ENCODE measurements around the gene SYN1. TPM values are rescaled to one million over a fixed set of nuclear protein-coding genes. Genes with fewer than 3 reads are reported as not detected.

Gene SYN1
- total and polyA plus RNA-seq, 10 donors, result 0.10 to 1.2 (median 0.61) TPM

DNA sequence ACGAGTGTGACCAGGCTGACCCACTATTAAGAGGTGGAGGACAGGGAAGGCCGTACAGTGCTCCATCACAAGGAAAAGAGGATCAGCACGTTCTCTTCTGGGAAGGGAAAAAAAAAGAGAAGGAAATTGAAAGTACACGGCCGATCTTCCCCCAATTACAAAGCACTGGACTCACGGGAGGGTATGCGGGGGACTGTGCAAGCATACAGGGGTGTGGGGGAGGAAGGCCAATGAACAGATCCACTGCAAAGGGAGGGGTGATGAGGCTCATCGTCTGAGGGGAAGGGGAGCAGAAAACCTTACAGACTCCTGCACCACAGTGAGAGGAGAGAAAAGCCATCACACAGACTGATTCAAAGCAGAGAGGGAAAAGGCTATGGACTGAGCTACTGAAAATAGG lies 29.6 kb upstream of the SYN1 start:
- H3K27me3 ChIP-seq (replicated peaks in 1 of 7), result no peaks in the 10 kb centered on the region
- H3K4me3 ChIP-seq, result peak overlapping the region in 5 of 8 donors; percentile 55 to 81 (median 60)
- H3K36me3 ChIP-seq, result peaks cover 0 to 28% (median 0%) of the 10 kb centered on the region in 6 donors
- no peak for DNase-seq
- 9 to 53% (median 20%) methylated on average over 8 of the region's 8 CpGs for WGBS, 5 donors
- peaks cover 0 to 45% (median 26%) of the 10 kb centered on the region in 6 donors for H3K4me1 ChIP-seq
- peak overlapping the region in 4 of 8 donors; percentile 90 to 93 (median 92) for H3K27ac ChIP-seq
- no peak for TF ChIP-seq POLR2A (IDR thresholded peaks at IDR 0.05)
- TF ChIP-seq, protein P1, sequence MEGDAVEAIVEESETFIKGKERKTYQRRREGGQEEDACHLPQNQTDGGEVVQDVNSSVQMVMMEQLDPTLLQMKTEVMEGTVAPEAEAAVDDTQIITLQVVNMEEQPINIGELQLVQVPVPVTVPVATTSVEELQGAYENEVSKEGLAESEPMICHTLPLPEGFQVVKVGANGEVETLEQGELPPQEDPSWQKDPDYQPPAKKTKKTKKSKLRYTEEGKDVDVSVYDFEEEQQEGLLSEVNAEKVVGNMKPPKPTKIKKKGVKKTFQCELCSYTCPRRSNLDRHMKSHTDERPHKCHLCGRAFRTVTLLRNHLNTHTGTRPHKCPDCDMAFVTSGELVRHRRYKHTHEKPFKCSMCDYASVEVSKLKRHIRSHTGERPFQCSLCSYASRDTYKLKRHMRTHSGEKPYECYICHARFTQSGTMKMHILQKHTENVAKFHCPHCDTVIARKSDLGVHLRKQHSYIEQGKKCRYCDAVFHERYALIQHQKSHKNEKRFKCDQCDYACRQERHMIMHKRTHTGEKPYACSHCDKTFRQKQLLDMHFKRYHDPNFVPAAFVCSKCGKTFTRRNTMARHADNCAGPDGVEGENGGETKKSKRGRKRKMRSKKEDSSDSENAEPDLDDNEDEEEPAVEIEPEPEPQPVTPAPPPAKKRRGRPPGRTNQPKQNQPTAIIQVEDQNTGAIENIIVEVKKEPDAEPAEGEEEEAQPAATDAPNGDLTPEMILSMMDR (IDR thresholded peaks at IDR 0.05 in 8 of 11, conservative IDR thresholded peaks at IDR 0.05 in 3 of 11), result no peak
- TF ChIP-seq POLR2AphosphoS5 (IDR thresholded peaks at IDR 0.05), result no peak
- no peaks in the 10 kb centered on the region for H3K9me3 ChIP-seq
- intact Hi-C loops (cut with DNase I; ENCODE audit: low total_unique reads), result no loop called here

DNA sequence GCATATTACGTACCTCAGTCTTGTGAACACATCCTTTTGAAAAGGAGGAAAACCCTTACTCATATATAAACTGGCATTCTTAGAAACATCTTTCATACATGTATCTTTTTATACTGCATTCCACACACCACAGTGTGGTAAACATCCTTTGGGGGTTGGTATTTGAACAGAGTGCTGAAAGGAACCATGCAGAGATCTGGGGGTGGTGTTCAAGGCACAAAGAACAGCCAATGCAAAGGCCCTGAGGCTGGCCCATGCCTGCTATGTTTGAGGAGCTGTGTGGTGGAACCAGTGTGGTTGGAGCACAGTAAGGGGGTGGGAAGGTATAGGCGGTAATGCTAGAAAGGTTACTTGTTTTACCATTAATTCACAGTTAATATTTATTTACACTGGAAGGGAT lies 28.7 kb upstream of the SYN1 start:
- intact Hi-C loops (cut with DNase I; ENCODE audit: low total_unique reads), result no loop called here
- Histone ChIP-seq H3K27ac (no peak overlapping the region), H3K9me3 (no peaks in the 10 kb centered on the region), H3K36me3 (peaks cover 0 to 19% (median 0%) of the 10 kb centered on the region in 6 donors), H3K27me3 (replicated peaks in 1 of 7) (no peaks in the 10 kb centered on the region), H3K4me3 (peak overlapping the region in 3 of 8 donors; percentile 1 to 81 (median 66)), H3K4me1 (peaks cover 0 to 54% (median 27%) of the 10 kb centered on the region in 6 donors)
- WGBS, 5 donors, result 75 to 94% (median 77%) methylated on average over 2 of the region's 2 CpGs
- DNase-seq, result no peak
- no peak for TF ChIP-seq POLR2A (IDR thresholded peaks at IDR 0.05)
- no peak for TF ChIP-seq POLR2AphosphoS5 (IDR thresholded peaks at IDR 0.05)
- TF ChIP-seq, protein P1 (IDR thresholded peaks at IDR 0.05 in 8 of 11, conservative IDR thresholded peaks at IDR 0.05 in 3 of 11), result no peak

DNA sequence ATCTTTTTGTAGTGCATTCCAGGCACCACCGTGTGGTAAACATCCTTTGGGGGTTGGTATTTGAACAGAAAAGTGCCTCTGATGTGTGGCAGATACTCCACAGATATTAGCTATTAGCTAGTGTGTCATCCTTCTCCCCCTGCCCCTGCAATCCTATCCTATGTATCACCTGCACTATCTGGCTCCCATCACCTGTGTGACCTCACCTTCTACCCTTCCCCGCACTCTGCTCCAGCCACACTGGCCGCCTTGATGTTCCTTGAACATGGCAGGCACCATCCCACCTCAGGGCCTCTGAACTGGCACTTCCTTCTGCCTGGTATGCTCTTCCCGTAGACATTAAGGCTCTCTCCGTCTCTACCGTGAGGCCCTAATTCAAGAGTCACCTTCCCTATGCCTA lies 27.0 kb upstream of the SYN1 start:
- intact Hi-C loops (cut with DNase I; ENCODE audit: low total_unique reads), result no loop called here
- H3K4me3 ChIP-seq, result no peak overlapping the region
- H3K27me3 ChIP-seq (replicated peaks in 1 of 7), result no peaks in the 10 kb centered on the region
- peaks cover 0 to 8% (median 0%) of the 10 kb centered on the region in 6 donors for H3K36me3 ChIP-seq
- no peak overlapping the region for H3K27ac ChIP-seq
- no peak for DNase-seq
- TF ChIP-seq, protein P1 (IDR thresholded peaks at IDR 0.05 in 8 of 11, conservative IDR thresholded peaks at IDR 0.05 in 3 of 11), result no peak
- no peak for TF ChIP-seq POLR2A (IDR thresholded peaks at IDR 0.05)
- TF ChIP-seq POLR2AphosphoS5 (IDR thresholded peaks at IDR 0.05), result no peak
- peaks cover 0 to 56% (median 27%) of the 10 kb centered on the region in 6 donors for H3K4me1 ChIP-seq
- 68 to 85% (median 81%) methylated on average over 6 of the region's 6 CpGs for WGBS, 5 donors
- H3K9me3 ChIP-seq, result no peaks in the 10 kb centered on the region

DNA sequence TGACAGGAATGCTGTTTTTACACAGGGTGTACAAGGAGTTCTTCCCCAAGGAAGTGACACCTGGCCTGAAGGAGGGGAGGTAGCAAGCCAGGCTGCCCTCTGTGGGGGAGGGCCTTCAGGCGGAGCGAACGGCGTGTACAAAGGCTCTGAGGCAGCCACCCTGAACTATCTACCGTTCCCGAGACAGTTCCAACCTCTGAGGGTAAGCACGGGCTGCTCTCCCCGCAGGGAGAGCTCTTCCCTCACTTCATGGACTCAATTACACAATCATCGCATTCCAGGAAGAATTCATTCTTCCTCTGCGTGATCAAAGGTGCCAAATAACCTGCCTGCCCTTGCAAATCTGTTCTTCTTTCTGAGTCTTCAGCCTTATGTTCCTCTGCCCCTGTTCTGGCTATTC lies 25.9 kb upstream of the SYN1 start:
- no peak overlapping the region for H3K4me3 ChIP-seq
- TF ChIP-seq, protein P1 (IDR thresholded peaks at IDR 0.05 in 8 of 11, conservative IDR thresholded peaks at IDR 0.05 in 3 of 11), result no peak
- TF ChIP-seq POLR2AphosphoS5 (IDR thresholded peaks at IDR 0.05), result no peak
- no peak for TF ChIP-seq POLR2A (IDR thresholded peaks at IDR 0.05)
- H3K36me3 ChIP-seq, result peaks cover 0 to 19% (median 4%) of the 10 kb centered on the region in 6 donors
- no peak for DNase-seq
- no peaks in the 10 kb centered on the region for H3K27me3 ChIP-seq (replicated peaks in 1 of 7)
- WGBS, 5 donors, result 78 to 88% (median 81%) methylated on average over 10 of the region's 10 CpGs
- H3K9me3 ChIP-seq, result peaks cover 0 to 4% (median 0%) of the 10 kb centered on the region in 8 donors
- H3K4me1 ChIP-seq, result peaks cover 0 to 49% (median 22%) of the 10 kb centered on the region in 6 donors
- intact Hi-C loops (cut with DNase I; ENCODE audit: low total_unique reads), result no loop called here
- peak overlapping the region in 3 of 8 donors; percentile 16 to 51 (median 43) for H3K27ac ChIP-seq
